Activated CD8-positive, alpha-beta memory T cell treated with anti-CD3 and anti-CD28 coated beads, Interleukin-2, amount 50 U/mL, for 1 hour (primary cell): ENCODE data around the gene PDE6A.

Experiments used
- DNase-seq: peaks from one replicate; pipeline ENCODE4 v3.0.0-alpha.2; 2020; ENCODE audit errors: extremely low read depth

Gene PDE6A

DNA sequence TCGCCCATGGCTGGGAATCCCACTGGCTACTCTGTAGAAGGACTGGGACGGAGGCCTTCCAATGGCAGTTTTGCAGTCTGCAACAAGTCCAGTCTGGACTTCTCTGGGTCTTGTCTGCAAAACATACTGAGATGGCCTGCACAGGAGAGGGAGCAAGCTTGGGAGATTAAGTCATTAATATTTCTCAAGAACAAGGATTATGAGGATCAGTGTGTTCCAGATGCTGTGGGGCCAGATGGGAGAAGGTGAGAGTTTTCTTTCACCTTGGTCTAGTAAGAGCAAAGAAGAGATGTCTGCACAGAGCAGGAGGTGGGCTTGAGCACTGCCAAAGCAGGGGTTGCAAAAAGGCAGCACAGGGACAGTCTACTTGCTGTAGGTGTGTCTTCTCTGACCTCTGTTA, at the start of gene PDE6A:
Gene PDE6A (minus strand): TSS at position 128 of the 400 bp plus-strand sequence. CDS start 120 bp downstream, at position 8.
- DNase-seq, result no peak

DNA sequence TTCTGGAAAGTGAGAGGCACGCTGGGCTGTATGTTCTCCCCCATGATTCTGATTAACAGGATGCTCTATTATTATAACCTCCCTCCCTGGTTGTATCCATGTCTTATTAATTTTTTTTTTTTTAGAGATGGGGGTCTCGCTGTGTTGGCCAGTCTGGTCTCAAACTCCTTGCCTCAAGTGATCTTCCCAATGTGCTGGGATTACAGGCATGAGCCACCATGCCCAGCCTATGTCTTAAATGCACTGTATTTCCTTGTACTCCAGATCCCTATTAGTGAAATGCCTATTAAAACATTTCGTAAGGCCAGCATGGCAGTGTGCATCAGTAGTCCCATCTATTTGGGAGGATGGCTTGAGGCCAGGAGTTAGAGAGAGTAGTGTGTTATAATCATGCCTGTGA, 48.9 kb upstream of the PDE6A start:
- DNase-seq, result no peak

DNA sequence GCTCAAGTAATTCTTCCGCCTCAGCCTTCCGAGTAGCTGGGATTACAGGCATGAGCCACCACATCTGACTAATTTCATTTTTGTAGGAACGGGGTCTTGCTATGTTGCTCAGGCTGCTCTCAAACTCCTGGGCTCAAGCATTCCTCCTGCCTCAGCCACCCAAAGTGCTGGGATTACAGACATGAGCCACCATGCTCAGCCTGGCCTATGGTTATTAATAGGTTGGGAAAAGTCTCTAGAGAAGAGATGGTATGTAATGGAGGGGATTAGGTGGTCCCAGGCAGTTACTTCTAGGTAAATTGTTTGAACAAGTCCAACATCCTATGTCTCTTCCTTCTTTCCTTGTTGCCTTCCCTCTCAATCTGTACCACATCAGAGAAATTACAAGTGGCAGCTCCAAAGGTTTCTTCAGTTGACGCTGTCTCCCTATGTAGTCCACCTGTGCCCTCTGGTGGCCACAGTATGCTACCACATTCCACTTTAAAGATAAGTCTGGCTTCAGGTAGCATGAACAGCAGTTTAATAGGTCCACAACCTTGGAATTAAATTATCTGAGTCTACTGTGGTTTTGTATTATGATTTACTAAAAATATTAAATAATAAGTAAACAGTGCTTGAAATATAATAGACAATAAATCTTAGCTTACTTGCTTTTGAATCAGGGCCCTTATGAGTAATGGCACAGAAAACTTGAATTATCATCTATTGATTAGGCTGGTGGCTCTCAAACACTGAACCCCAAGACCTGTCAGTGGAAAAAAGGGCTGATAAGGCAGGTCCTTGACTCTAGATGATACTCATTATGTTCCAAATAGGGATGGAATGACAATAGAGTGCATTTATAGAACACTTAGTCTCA, 46.2 kb upstream of the PDE6A start:
- peak; percentile 21 for DNase-seq

DNA sequence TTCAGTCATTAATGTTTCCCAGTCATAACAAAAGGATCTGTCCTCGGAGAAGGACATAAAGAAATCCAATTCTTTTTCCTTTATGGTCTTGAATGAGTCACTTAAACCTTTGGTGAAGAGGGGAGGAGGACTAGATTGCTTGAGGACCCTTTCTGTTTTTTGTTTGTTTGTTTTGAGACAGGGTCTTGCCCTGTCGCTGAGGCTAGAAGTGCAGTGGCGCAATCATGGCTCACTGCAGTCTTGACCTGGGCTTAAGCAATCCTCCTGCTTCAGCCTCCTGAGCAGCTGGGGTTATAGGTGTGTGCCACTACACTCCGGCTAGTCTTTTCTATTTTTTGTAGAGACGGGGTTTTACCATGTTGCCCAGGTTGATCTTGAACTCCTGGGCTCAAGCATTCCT, 43.5 kb upstream of the PDE6A start:
- DNase-seq, result no peak

DNA sequence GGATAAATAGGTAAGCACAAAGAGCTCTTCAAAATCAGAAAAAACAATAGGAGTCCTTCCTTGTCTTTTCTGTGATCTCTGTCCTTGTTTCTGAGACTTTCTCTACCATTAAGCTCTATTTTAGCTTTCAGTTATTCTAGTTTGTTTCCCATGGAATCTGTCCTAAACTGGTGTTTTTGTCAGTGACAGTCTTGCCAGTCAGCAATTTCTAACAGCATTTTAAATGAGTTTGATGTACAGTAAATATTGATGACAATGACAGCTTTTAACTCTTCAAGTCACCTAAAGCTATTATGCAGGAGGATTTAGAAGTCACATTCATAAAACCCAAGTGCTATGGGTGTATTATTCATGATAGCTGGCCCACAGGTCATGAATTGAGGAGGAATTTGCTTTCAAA, 37.9 kb upstream of the PDE6A start:
- no peak for DNase-seq

DNA sequence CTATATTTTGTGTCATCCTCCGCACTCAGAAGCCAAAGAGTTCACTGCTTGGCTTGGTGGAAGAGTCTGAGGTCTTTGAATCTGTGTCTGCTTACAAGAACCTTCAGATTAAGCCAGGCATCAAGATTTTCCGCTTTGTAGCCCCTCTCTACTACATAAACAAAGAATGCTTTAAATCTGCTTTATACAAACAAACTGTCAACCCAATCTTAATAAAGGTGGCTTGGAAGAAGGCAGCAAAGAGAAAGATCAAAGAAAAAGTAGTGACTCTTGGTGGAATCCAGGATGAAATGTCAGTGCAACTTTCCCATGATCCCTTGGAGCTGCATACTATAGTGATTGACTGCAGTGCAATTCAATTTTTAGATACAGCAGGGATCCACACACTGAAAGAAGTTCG, 36.6 kb upstream of the PDE6A start:
- DNase-seq, result no peak

DNA sequence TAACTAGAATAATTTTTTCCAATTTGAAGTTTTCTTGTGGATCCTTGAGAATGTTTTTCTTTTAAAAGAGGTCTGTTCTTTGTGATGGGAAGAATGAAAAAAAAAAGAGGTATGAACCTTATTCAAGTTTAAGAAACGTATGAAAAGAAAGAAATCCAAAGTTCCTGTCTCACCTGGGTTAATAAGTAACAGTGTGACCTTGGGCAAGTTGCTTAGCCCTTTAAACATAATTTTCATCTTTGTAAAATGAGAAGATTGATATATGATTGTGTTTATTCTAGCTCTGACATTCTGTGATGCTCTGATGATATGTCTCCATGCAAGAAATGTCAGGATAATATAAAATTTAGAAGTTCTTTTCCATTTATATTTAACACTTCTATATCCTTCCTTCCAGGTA, 35.3 kb upstream of the PDE6A start:
- no peak for DNase-seq

DNA sequence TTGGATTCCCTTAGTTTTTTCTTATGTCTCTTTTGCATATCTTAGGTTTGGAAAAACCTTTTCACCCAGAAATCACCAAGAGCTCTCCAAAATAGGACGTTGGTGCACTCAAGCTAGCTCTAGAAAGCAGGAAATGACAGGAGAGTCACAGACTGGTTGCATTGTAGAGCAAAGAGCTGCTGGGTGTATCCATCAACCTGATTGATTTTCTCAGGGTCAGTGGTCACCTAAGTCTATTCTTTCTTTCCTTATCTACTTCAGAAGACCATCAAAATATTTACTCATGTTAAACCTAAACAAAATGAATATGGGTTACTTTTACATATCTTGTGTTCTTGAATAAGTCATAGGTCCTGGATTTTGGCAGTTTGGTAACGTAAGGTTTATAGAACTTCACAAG, 30.8 kb upstream of the PDE6A start:
- no peak for DNase-seq

DNA sequence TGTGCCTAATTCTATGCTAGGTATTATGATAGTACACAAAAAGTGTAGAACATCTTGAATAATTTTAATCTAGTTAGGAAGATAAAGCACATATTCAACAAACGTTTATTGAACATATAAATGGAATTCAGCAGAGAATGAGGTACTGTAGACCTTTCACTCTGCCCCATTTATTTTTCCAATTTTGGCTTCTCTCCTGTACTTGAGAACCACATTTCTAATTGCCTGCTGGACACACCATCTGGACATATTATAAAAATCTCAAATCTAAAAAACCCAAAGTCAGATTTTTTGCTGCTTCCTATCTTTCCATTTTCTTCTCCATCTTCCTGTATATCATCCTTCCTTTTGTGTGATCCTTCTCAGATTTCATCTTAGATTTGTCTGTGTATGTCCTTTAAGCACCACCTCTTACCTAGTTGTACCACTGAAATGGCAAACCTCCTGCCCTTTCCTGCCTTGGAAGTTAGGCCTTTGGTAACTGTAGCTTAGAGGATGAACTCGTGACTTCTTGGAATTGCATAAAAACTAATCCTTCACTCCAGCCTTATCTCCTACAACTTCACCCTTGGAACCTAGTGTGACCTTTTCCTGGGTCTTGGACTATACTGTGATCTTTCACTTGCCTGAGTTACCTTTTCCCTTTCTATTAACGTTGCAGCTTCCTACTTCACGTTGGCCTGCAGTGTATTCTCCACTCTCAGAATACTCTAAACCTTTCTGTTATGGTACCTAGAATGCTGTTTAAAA, 24.8 kb upstream of the PDE6A start:
- DNase-seq, result no peak

DNA sequence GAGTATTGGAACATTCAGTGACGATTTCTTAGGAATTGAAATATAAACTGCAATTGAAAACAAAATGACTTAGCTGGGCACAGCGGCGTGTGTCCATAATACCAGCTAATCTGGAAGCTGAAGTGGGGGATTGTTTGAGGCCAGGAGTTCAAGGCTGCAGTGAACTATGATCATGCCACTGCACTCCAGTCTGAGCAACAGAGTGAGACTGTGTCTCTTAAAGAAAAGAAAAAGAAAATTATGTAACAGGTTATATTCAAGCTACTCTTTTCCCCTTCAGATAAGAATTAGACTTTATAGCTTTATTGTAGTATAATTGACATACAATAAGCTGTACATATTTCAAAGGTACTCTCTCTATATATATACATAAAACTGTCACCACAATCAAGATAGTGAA, 22.4 kb upstream of the PDE6A start:
- no peak for DNase-seq

DNA sequence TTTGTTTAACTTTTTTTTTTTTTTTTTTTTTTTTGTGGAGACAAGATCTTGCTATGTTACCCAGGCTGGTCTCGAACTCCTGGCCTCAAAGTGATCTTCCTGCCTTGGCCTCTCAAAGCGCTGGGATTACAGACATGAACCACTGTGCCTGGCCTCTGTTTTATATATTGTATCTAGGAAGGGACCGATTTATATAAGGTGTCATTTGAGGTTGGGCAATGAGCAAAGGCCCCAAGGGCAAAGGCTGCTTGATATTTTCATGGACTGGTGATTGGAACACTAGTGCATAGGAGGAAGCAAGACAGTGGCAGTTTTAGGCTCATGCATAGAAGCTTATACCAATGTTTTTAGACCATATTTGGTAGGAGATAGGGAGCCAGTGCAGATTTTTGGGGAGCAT, 19.1 kb upstream of the PDE6A start:
- DNase-seq, result no peak

DNA sequence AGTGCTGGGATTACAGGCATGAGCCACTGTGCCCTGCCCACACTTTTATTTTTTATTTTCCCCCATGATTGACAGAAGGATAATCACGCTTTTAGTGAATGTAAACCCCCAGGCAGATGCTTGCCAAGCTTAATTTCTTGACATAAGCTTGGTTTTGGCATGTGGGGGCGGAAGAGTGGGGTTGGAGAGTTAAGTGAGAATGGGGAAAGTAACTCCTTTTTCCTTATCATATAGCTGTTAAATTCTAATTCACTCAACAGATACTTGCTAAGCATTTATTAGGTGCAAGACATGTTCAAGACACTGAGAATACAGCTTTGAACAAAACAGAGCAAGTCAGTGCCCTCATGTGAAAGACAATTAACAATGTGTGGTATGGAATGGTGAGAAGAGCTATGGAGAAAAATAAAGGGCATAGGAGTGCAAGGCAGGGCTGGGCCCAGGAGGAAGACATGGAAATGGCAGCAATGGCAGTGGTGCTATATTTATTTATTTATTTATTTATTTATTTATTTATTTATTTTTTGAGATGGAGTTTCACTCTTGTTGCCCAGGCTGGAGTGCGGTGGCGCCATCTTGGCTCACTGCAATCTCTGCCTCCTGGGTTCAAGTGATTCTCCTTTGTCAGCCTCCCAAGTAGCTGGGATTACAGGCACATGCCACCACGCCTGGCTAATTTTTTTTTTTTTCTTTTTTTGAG, 18.2 kb upstream of the PDE6A start:
- DNase-seq, result no peak

DNA sequence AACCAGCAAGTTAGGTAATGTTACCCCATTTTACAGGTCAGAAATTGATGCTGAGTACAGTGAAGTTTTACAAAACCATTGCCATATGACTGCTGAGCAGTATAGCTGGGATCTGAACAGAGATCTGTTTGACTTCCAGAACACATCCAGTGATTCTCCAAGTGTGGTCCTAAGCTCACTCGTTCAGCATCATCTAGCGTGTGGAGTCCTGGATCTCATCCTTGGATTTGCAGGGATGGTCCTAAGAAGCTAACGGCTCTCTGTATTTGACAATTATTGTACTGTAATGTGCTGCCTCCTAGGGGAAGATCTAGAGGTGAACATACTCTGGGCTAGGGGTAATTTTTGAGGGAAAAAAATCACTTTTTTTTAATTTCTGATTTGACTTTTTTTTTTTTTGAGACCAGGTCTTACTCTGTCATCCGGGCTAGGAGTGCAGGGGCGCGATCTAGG, 17.4 kb upstream of the PDE6A start:
- no peak for DNase-seq

DNA sequence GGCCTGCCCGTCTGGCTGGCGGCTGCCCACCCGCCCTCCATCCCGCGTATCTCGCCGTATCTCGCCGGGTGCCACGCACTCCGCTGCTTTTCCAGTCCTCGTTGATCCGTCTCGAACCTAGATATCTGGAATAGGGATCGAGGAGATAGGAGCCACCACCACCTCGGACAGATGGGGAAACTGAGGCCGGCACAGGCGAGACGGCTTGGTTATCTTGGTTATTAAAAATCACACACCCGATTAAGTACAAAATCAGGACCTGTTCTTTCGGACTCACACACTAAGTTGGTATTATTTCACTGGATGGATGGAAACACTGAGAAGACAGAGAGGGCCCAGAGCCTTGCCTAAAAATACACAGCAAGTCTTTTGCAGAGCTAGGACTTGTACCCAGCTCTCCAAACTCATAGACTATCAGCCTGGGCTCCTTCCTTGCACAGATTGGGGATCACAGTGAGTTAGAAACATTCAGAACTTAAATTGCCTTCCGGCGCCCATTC, 16.6 kb upstream of the PDE6A start:
- no peak for DNase-seq

DNA sequence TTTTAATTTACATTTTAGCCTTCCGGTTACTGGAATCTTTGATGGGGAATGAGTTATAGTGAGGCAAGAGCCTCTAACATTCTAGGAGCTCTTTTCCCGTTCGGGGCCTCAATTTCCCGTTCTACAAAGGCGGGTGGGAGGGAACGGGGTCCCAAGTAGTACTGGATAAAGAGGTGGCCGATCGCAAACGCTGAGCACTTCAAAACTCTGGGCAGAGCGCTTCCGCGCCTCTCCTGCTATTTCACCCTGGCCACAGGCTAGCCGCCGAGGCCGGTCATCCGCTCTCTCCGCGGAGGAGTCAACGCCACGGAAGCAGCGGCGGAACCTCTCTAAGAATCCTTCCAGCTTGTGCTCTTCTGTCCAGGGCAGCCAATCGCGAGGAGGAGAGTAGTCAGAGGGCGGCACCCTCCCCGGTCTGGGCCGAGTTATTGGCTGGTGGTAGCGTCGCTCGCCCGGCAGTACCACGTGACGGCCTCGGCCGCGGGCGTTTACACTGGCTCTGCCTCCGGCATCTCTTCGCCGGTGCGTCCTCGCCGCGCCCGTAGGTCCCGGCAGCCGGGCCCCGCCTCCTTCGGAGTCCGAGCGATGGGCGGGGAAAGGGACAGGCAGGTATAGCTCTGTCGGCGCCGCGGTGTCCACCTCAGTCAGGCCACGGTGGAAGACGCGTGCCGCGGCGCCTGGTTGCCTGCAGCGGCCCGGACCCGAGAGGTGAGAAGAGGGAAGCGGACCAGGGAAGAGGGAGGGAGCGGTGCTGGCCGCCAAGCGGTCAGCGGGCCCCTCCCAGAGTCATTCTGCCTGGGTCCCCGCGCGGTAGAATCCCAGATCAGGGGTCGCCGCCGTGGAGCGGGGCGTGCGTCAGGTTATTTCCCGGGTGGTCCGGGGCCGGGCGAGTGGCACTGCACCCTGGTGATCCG, 15.9 kb upstream of the PDE6A start, which contains the start of gene SLC26A2:
Gene SLC26A2 (plus strand): TSS at position 487 of the 914 bp plus-strand sequence. CDS start 16,895 bp downstream, outside the sequence.
- peak; percentile 79 for DNase-seq

DNA sequence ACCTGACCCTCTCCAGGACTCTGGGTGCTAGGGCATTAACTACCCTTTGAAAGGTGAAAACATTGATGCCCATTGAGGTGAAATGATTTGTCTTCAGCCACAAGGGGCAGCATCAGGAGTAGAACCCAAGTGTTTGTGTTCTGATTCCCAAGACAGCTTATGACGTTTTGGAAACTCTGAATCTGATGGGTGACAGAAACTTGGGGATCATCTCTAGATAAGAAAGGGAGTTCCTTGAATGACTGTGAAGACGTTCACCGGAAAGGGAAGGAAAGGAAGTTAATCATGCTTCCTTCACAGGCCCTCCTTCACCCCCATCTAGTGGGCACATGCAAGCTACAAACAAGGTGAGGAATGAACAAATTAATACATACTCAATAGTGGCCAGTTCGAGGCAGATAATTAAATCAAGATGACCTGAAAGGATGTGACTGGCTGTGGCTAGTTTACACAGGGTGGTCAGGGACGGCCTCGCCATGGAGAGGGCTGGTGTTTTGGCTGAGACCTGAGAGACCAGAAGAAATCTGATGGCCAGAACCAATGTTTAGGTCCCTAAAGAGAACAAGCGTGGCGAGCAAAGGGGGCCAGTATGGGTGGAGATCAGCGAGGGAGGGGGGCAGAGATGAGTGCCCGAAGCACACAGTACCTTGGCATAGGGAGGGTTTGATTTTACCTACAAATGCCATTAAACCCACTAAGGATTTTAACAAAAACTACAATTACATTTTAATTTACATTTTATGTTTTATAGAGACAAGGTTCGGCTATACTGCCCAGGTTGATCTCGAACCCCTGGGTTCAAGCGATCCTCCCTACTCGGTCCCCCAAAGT, 15.0 kb upstream of the PDE6A start:
- peak; percentile 34 for DNase-seq

DNA sequence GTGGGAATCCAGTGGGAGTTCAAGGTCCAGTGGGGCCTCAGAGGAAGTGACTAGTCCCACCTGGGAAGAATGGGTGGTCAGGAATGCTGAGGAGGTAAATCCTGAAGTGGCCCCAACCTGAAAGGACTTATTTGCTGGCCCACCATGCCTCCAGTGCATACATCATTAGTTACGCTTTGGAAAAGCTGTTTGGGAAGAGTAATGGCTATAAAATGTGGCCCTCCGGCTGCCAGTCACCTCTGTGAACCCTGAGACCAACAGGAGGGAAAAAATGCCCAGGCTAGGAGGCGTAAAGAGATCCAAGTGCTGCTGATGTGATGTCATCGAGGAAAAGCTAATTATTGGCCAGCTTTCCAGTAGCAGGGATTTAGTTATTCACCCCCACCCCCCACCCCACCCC, 13.3 kb upstream of the PDE6A start:
- no peak for DNase-seq

DNA sequence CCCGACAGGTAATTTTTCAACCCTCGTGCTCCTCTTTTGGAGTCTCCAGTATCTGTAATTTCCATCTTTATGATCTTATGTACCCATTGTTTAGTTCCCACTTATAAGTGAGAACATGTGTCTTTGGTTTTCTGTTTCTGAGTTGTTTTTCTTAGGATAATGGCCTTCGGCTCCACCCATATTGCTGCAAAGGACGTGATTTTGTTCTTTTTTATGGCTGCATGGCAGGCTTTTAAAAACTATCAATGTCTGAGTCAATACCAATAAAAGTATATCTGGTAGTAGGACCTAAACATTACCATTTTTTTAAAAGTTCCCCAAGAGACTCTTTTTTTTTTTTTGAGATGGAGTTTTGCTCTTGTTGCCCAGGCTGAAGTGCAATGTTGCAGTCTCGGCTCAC, 12.1 kb upstream of the PDE6A start:
- DNase-seq, result no peak

DNA sequence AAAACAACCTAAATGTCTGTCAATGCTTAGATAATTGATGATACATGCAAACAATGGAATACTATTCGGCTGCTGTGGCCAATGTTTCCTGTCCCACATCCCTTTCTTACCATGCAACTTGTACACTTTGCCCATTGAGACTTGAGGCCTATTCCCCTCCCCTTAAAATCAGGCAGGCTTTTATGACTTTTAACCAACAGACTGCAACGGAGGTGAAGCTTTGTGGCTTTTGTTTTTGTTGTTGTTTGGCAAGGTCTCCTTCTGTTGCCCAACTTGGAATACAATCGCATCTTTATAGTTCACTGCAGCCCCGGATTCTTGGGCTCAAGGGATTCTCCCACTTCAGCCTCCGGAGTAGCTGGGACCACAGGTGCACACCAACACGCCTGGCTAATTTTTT, 10.2 kb upstream of the PDE6A start:
- no peak for DNase-seq

DNA sequence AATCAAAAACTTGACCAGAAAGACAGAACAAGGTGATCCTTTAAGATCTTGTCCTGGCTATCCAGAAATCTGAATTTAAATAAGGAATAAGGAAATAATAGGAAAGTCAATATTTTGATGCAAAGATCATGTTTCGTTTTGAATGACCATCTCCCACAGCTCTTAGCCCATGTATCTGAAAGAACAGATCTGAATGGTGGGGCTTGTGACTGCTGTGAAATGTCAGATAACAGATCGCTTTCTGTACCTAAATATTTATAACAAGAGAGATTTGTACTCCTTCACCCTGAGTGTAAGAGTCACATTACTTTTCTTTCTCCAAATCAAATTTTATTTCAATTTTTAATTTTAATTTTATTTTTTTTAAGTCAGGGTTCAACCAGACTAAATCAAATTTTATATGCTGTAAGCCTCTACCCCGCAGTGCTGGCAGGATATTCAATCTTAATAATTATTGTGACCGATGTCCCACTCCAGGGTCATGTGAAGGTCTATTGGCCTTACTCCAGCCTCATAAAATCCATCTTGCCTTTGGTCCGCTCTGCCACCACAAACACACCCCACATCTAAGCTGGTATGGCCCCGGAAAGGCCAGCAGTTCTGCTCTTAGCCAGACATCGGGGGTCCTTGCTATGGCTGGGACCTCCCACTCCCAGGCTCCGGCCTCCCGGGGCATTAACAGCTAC, 9.0 kb upstream of the PDE6A start:
- DNase-seq, result no peak
